CD4-positive, alpha-beta T cell treated with Interleukin-17A for 1 hour (primary cell): ENCODE measurements around the gene CDK12.
A peak's percentile ranks its signal among the peaks of the same experiment; 100 is the strongest.
"Not testable (repeated sequence)": the region's sequence is repeated elsewhere in the genome, so short reads cannot be mapped to it uniquely, and the experiment has no call there.

Source experiments
- DNase-seq: peaks from one replicate; pipeline ENCODE4 v3.0.0-alpha.2; 2020

The CDK12 gene

DNA sequence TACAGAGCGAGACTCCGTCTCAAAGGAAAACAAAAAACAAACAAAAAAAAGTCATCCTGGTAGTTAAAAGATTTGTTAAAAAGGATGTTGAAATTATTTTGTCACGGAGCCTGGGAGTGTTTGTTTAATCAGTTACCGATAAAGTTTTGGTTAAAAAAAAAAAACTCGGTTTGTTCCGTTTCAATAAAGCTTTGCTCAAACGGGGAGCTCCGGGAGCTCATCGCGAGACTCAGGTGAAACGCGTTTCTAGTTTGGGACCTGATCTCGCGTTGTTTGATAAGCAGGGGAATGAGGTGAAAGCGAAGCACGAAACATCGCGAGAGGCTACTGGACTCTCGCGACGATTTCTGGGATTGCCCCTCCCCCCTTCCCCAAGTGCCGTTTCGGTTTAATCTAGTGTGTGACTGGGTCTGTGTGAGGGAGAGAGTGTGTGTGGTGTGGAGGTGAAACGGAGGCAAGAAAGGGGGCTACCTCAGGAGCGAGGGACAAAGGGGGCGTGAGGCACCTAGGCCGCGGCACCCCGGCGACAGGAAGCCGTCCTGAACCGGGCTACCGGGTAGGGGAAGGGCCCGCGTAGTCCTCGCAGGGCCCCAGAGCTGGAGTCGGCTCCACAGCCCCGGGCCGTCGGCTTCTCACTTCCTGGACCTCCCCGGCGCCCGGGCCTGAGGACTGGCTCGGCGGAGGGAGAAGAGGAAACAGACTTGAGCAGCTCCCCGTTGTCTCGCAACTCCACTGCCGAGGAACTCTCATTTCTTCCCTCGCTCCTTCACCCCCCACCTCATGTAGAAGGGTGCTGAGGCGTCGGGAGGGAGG lies at the start of gene CDK12:
TSS of gene CDK12 (plus strand) at position 374 of the 813 bp plus-strand sequence. CDS start 586 bp downstream, outside the sequence.
- DNase-seq = peak; percentile 99

DNA sequence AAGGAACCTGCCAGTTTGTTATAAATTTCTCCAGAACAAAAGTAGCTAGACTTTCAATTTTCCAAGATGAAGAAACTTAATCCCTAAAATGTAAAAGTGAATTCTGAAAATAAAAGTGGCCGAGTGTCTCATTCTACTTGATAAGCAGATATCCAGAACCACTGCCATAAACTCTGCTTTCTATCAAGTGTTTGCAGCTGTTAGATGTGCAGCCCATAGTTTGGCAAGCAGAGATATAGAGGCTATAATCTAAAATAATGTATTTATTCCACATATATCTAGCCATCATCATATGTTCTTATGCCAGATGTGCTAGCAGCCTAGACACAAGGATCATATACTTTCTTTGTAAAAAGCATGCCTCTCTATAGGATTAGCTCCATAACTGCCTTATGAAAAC lies 45.1 kb upstream of the CDK12 start:
- no peak for DNase-seq

DNA sequence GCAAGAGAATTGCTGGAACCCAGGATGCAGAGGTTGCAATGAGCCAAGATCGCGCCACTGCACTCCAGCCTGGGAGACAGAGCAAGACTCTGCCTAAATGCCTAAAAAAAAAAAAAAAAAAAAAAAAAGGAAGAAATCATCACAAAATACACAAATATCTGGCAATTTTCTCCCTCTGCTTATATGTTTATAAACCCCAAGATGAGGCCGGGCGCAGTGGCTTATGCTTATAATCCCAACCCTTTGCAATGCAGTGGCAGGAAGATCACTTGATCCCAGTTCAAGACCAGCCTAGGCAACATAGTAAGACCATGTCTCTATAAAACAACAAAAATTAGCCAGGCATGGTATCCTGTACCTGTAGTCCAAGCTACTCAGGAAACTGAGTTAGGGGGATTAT lies 31.7 kb upstream of the CDK12 start:
- DNase-seq = no peak

DNA sequence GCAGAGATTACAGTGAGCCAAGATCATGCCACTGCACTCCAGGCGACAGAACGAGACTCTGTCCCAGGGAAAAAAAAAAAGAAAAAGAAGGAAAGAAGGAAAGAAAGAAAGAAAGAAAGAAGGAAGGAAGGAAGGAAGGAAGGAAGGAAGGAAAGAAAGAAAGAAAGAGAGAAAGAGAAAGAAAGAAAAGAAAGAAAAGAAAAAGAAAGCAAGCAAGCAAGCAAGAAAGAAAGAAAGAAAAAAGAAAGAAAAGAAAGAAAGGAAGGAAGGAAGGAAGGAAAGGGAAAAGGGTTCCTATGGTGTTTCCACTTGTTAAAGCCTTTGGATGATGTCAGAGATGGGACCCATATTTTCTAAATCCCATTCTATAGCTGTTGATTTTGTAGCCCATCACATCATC lies 21.4 kb upstream of the CDK12 start:
- not testable (repeated sequence) for DNase-seq

DNA sequence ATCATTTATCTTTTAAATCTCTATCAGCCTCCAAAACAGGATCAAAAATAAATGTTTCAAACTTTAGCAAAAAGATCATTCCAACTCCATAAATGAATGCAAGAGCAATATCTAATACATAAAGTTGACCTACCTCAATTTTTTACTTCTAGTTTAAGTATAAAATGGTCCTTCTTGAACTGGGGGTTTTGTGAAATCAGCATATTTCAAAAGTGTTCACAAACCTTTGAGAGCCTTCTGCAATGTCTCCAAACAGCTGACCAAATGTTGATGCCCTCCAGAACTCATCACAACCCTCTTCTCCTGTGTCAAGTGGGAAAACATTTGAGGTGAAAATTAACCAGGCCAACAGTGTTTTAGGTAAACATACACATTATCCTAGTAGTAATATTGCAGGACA lies 18.0 kb upstream of the CDK12 start:
- DNase-seq = no peak

DNA sequence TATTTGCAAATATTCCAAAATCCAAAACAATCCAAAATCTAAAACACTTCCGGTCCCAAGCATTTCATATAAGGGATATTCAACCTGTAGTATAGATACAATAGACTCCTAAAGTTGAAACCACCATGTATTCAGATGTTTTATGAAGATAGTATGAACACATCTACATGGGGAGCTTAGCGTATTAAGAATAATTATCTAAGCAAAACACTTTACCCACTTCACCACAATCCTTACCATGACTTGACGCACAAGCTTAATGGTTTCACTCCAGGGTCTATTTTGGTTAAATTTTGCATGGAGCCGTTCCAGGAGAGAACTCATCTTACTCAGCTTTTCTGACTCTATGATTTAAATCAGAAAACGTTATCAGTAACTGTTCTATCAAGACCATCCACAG lies 13.7 kb upstream of the CDK12 start:
- no peak for DNase-seq

DNA sequence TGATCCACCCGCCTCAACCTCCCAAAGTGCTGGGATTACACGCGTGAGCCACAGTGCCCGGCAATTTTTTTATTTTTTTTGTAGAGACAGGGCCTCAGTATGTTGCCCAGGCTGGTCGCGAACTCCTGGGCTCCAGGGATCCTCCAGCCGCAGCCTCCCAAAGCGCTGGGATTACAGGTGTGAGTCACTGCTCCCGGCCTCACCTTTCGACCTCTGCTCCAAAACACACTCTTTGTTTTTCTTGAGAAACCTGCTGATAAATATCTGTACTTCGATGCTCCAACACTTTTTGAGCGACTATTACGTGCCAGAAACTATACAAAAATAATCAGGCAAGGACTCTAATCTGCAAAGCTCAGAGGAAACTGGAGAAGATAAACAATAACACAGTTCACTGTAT lies 11.2 kb upstream of the CDK12 start:
- no peak for DNase-seq

DNA sequence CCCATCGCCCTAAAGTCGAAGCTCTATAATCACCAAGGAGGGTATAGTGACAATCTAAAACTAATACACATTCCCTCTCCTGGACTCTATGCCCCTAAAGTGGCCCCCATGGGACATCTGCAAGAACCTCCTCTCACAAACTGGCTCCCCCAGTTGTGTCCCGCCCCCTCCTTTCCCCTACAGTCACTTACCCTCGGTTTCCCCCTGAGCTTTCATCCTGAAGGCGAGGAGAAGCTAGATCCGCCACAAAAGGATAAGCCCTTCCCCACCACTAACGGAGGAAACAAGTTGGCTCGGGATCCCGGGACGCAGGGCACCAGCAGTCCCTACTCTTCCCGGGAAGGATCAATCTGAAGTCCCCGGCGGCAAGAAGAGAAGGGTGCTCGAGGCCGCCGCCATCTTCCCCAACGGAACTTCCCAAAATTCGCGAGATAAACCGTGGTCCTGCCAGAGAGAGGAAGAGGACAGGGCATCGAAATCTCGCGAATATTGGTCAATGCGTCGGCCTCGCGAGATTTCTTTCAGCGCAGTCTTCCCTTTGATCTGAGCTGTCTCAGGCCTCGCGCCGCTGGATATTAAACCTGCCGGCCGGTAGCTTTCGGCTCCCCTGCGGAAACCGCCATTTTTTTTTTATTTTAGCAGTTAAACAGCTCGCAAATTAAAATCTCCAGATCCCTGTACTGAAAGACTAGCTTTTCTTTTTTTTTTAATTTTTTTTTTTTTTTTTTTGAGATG lies 10.3 kb upstream of the CDK12 start, which contains the start of gene MED1:
TSS of gene MED1 (minus strand) at position 417 of the 735 bp plus-strand sequence. CDS start at position 216, 201 bp downstream.
- DNase-seq = peak; percentile 97

DNA sequence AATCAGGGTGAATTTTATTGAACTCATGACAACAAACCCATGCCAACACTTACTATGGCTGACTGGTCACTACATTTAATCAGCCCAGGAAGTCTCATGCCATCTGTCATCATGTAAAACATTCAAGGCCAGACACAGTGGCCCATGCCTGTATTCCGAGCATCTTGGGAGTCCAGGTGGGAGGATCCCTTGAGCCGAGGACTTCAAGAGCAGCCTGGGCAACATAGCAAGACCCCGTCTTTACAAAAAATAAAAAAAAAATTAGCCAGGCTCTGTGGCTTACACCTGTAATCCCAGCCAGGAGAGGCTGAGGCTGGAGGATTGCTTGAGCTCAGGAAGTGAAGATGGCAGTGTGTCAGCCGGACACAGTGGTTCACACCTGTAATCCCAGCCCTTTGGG lies 5.4 kb upstream of the CDK12 start:
- DNase-seq = no peak

DNA sequence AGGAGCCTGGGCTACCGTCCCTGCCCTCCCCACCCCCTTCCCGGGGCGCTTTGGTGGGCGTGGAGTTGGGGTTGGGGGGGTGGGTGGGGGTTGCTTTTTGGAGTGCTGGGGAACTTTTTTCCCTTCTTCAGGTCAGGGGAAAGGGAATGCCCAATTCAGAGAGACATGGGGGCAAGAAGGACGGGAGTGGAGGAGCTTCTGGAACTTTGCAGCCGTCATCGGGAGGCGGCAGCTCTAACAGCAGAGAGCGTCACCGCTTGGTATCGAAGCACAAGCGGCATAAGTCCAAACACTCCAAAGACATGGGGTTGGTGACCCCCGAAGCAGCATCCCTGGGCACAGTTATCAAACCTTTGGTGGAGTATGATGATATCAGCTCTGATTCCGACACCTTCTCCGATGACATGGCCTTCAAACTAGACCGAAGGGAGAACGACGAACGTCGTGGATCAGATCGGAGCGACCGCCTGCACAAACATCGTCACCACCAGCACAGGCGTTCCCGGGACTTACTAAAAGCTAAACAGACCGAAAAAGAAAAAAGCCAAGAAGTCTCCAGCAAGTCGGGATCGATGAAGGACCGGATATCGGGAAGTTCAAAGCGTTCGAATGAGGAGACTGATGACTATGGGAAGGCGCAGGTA lies 762 bp downstream of the CDK12 start:
- no peak for DNase-seq

DNA sequence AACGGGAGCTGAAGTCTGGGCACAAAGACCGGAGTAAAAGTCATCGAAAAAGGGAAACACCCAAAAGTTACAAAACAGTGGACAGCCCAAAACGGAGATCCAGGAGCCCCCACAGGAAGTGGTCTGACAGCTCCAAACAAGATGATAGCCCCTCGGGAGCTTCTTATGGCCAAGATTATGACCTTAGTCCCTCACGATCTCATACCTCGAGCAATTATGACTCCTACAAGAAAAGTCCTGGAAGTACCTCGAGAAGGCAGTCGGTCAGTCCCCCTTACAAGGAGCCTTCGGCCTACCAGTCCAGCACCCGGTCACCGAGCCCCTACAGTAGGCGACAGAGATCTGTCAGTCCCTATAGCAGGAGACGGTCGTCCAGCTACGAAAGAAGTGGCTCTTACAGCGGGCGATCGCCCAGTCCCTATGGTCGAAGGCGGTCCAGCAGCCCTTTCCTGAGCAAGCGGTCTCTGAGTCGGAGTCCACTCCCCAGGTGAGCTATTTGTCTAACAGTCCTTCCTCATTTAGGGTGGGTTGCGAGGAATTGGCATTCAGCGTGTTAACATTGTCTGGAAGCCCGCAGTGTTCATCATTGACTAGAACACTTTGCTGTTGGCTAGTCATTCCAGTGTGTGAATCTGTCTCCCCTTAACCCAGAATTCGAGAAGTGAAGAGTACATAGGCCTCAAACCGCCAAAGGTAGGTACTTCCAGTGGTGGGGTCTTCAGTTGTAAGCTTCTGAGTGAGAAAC lies 1.5 kb downstream of the CDK12 start:
- peak; percentile 5 for DNase-seq

DNA sequence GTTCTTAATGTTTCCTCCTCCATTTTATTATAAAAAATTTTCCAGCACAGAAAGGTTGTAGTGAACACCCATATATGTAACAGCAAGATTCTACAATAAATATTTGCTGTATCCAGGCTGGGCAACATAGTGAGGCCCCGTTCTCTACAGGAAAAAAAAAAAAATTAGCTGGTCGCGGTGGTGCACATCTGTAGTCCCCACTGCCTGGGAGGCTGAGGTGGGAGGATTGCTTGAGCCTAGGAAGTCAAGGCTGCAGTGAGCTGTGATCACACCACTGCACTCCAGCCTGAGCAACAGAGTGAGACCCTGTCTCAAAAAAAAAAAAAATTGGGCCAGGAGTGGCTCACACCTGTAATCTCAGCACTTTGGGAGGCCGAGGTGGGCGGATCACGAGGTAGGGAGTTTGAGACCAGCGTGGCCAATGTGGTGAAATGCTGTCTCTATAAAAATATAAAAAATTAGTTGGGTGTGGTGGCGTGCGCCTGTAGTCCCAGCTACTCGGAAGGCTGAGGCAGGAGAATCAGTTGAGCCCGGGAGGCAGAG lies 3.4 kb downstream of the CDK12 start:
- DNase-seq = not testable (repeated sequence)

DNA sequence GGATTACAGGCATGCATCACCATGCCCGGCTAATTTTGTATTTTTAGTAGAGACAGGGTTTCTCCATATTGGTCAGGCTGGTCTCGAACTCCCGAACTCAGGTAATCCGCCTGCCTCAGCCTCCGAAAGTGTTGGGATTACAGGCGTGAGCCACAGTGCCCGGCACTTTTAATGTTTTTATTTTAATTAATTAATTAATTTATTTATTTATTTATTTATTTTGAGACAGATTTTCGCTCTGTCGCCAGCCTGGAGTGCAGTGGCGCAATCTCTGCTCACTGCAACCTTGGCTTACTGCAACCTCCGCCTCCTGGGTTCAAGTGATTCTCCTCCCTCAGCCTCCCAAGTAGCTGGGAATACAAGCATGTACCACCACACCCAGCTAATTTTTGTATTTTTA lies 7.3 kb downstream of the CDK12 start:
- not testable (repeated sequence) for DNase-seq

DNA sequence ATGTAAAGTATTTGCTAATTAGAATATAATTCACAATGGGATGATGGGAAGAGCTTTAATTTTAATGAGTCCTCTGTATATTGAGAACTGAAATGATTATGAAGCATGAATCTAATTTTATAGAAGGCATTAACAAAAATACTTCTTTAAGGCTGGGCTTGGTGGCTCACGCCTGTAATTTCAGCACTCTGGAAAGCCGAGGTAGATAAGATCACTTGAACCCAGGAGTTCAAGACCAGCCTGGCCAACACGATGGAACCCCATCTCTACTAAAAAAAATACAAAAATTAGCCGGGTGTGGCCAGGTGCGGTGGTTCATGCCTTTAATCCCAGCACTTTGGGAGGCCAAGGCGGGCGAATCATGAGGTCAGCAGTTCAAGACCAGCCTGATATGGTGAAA lies 12.0 kb downstream of the CDK12 start:
- DNase-seq = no peak

DNA sequence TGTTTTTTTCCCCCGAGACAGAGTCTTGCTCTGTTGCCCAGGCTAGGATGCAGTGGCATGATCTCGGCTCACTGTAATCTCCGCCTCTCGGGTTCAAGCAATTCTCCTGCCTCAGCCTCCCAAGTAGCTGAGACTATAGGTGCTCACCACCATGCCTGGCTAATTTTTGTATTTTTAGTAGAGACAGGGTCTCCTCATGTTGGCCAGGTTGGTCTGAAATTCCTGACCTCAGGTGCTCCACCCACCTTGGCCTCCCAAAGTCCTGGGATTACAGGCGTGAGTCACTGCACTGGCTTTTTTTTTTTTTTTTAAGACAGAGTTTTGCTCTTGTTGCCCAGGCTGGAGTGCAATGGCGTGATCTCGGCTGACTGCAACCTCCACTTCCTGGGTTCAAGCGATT lies 18.3 kb downstream of the CDK12 start:
- not testable (repeated sequence) for DNase-seq

DNA sequence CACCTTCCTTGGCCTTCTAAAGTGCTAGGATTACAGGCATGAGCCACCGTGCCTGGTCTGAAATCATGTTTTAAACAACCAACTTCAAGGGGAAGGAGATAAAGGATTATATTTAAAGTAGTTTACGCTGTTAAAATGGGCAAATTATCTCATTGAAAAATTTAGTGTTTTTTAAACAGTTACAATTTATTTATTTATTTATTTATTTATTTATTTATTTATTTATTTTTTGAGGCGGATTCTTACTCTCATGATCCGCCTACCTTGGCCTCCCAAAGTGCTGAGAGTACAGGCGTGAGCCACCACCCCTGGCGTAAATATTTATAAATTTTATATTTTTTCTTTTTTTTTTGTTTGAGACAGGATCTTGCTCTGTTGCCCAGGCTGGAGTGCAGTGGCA lies 22.2 kb downstream of the CDK12 start:
- DNase-seq = no peak

DNA sequence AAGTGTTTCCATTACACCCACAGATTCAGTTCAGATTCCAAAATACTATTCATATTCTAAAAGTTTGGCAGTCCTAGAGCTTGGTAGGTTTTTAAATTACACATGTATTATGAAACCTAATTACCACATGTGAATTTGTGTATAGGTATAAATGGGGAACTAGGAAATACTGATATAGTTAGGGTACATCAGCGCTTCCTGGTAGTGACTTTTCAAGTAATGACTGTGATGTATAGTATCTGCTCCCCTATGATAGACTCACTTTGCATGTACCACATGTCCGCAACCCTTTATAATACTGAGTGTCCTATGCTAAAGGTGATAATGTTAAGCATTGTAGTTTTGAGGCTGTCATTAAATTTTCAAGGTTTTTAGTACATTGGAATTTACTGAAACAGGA lies 22.9 kb downstream of the CDK12 start:
- no peak for DNase-seq

DNA sequence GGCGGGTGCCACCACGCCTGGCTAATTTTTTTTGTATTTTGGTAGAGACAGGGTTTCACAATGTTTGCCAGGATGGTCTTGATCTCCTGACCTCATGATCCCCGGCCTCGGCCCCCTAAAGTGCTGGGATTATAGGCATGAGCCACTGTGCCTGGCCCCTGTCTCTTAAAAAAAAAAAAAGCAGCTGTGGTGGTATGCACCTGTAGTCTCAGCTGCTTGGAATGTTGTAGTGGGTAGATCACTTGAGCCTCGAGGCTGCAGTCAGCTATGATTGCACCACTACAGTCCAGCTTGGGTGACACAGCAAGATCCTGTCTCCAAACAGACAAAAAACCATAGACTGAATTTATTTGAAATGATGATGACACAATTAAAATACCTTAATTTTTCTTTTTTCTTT lies 24.3 kb downstream of the CDK12 start:
- no peak for DNase-seq

DNA sequence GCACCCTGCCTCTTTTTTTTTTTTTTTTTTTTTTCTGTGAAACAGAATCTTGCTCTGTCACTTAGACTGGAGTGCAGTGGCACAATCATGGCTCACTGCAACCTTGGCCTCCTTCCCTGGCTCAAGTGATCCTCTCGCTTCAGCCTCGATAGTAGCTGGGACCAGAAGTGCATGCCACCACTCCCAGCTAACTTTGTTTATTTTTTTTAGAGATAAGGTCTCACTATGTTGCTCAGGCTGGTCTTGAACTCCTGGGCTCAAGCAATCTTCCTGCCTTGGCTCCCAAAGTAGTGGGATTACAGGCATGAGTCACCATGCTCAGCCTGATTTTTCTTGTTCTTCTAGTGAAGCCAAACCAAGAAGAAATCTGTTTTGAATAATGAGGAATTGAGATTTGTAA lies 25.0 kb downstream of the CDK12 start:
- DNase-seq = no peak

DNA sequence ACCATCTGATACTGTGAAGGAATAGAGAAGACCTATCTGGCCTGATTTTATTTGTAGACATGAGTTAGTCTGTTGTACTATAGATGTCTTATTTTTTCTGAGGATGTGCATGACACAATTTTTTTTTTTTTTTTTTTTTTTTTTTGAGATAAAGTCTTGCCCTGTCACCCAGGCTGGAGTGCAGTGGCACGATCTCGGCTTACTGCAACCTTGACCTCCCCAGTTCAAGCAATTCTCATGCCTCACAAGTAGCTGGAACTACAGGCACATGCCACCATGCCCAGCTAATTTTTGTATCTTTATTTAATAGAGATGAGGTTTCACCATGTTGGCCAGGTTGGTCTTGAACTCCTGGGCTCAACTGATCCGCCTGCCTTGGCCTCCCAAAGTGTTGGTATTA lies 26.2 kb downstream of the CDK12 start:
- not testable (repeated sequence) for DNase-seq

DNA sequence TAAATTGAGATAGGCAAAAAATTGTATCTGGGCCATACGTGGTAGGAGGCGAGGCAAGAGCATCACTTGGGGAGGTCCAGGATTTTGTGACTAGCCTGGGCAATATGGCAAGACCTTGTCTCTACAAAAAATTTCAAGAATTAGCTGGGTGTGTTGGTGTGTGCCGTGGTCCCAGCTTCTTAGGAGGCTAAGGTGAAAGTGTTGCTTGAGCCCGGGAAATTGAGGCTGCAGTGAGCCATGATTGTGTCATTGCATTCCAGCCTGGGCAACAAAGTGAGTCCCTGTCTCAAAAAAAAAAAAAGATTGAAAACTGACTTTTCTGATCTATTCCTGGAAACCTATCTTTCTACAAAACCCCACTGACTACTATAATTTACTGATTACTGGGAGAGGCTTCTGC lies 26.7 kb downstream of the CDK12 start:
- no peak for DNase-seq

DNA sequence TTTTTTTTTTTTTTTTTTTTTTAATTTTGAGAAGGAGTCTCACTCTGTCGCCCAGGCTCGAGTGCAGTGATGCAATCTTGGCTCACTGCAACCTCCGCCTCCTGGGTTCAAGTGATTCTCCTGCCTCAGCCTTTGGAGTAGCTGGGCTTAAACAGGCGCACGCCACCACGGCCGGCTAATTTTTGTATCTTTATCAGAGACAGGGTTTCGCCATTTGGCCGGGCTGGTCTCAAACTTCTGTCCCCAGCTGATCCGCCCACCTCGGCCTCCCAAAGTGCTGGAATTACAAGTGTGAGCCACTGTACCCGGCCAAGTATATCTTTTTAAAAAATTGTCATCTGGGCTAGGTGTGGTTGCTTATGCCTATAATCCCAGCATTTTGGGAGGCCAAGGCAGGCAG lies 35.6 kb downstream of the CDK12 start:
- DNase-seq = not testable (repeated sequence)

DNA sequence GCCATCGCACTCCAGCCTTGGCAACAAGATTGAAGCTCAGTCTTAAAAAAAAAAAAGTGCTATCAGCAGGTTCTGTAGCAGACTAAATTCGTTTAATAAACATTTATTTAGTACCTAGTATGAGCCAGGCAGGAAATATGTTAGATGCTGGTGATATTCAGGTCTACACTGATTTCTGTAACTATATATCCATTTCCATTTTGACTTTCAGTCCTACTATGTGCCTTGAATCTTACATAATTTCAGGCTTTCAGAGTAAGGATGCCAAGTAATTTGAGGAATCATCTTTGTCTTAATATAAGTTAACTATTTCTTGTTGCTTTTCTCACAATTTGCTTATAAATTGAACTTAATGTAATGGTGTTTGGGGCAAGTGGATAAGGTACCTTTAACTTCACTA lies 46.2 kb downstream of the CDK12 start:
- no peak for DNase-seq
